Measurements from ENCODE around the gene TCF12. TPM values are rescaled to one million over a fixed set of nuclear protein-coding genes. Genes with fewer than 3 reads are reported as not detected.

Gene TCF12
- polyA plus RNA-seq, 1 experiment: 447 TPM

GRCh38 chr15:57203906-57204305 lies 285.5 kb downstream of the TCF12 start:
- no peak for DNase-seq (ENCODE audit: low read depth, low spot score)
- Histone ChIP-seq H3K27me3 (ENCODE audit: control insufficient read depth, insufficient read depth, low read length) (no peaks in the 10 kb centered on the region), H3K4me3 (ENCODE audit: low read depth, low read length) (no peak overlapping the region), H3K9me3 (ENCODE audit: control insufficient read depth, insufficient read depth, low read length) (no peaks in the 10 kb centered on the region), H3K27ac (ENCODE audit: low read depth, low read length) (no peak overlapping the region)
- POLR2A ChIA-PET: no interaction called here
- TF ChIP-seq CTCF (IDR thresholded peaks at IDR 0.05; ENCODE audit: low read depth, low read length): no peak
- CTCF ChIA-PET: interaction anchor here (1.0 kb wide), 1 partner anchor 713 kb away, joined by 4 read pairs; no protein-coding TSS in a partner anchor

GRCh38 chr15:57205027-57205855 lies 286.8 kb downstream of the TCF12 start:
- ChIA-PET POLR2A (no interaction called here), CTCF (no interaction called here)
- Histone ChIP-seq H3K9me3 (ENCODE audit: control insufficient read depth, insufficient read depth, low read length) (no peaks in the 10 kb centered on the region), H3K4me3 (ENCODE audit: low read depth, low read length) (no peak overlapping the region), H3K27ac (ENCODE audit: low read depth, low read length) (no peak overlapping the region), H3K27me3 (ENCODE audit: control insufficient read depth, insufficient read depth, low read length) (no peaks in the 10 kb centered on the region)
- TF ChIP-seq CTCF (IDR thresholded peaks at IDR 0.05; ENCODE audit: low read depth, low read length): no peak
- DNase-seq (ENCODE audit: low read depth, low spot score): no peak

GRCh38 chr15:57205996-57206395 lies 287.6 kb downstream of the TCF12 start:
- POLR2A ChIA-PET: no interaction called here
- CTCF ChIA-PET: interaction anchor here (0.7 to 1.4 kb wide), 2 partner anchors 36 to 60 kb away, joined by 3 to 4 read pairs; no protein-coding TSS in a partner anchor

GRCh38 chr15:57213862-57214261 lies 295.4 kb downstream of the TCF12 start:
- Histone ChIP-seq H3K27me3 (ENCODE audit: control insufficient read depth, insufficient read depth, low read length) (no peaks in the 10 kb centered on the region), H3K27ac (ENCODE audit: low read depth, low read length) (no peak overlapping the region), H3K9me3 (ENCODE audit: control insufficient read depth, insufficient read depth, low read length) (no peaks in the 10 kb centered on the region), H3K4me3 (ENCODE audit: low read depth, low read length) (no peak overlapping the region)
- ChIA-PET POLR2A (no interaction called here), CTCF (interaction anchor here (0.6 to 3.1 kb wide), 22 partner anchors 9 to 725 kb away, joined by 3 to 87 read pairs (median 4); no protein-coding TSS in a partner anchor)
- DNase-seq (ENCODE audit: low read depth, low spot score): no peak
- peak; percentile 56 for TF ChIP-seq CTCF (IDR thresholded peaks at IDR 0.05; ENCODE audit: low read depth, low read length)

More at GRCh38 chr15:57205996-57206395, 287.6 kb downstream of the TCF12 start:
- Histone ChIP-seq H3K4me3 (ENCODE audit: low read depth, low read length) (no peak overlapping the region), H3K27me3 (ENCODE audit: control insufficient read depth, insufficient read depth, low read length) (no peaks in the 10 kb centered on the region), H3K27ac (ENCODE audit: low read depth, low read length) (no peak overlapping the region), H3K9me3 (ENCODE audit: control insufficient read depth, insufficient read depth, low read length) (no peaks in the 10 kb centered on the region)
- TF ChIP-seq CTCF (IDR thresholded peaks at IDR 0.05; ENCODE audit: low read depth, low read length): no peak
- no peak for DNase-seq (ENCODE audit: low read depth, low spot score)

- no peak for TF ChIP-seq CTCF (IDR thresholded peaks at IDR 0.05; ENCODE audit: low read depth, low read length)
- H3K27ac ChIP-seq (ENCODE audit: low read depth, low read length): no peak overlapping the region
- no peaks in the 10 kb centered on the region for H3K27me3 ChIP-seq (ENCODE audit: control insufficient read depth, insufficient read depth, low read length)
- H3K9me3 ChIP-seq (ENCODE audit: control insufficient read depth, insufficient read depth, low read length): no peaks in the 10 kb centered on the region
- POLR2A ChIA-PET: interaction anchor here (0.6 kb wide), 1 partner anchor 82 kb away, joined by 3 read pairs; no protein-coding TSS in a partner anchor
- CTCF ChIA-PET: interaction anchor here (0.6 to 1.3 kb wide), 6 partner anchors 69 to 985 kb away, joined by 3 to 6 read pairs (median 4); no protein-coding TSS in a partner anchor
- DNase-seq (ENCODE audit: low read depth, low spot score): no peak
- H3K4me3 ChIP-seq (ENCODE audit: low read depth, low read length): peak overlapping the region; percentile 11; the same call in 1 of the 2 replicates
Observed at GRCh38 chr15:57215326-57215725, 296.9 kb downstream of the TCF12 start.

Data from AG04450 (cell line).